Mammary epithelial cell (primary cell): ENCODE data around the gene FLRT3.

ENCODE experiments used
- EZH2 ChIP-seq: IDR thresholded peaks from 2 replicates; pipeline ENCODE4 v1.6.1; 2012; ENCODE audit warnings: low read length, inconsistent platforms, borderline replicate concordance
- TF ChIP-seq, protein P1 (sequence below), 2 donors: IDR thresholded peaks in 1 of 2; conservative IDR thresholded peaks in 1 of 2; 2 replicates each; pipeline ENCODE4 v1.5.1; 2011 to 2012; ENCODE audit warnings: inconsistent platforms in 2 of 2, low read length in 2 of 2, mild to moderate bottlenecking in 2 of 2, control low read depth in 1 of 2, low read depth in 1 of 2; ENCODE audit not compliant: insufficient read depth in 1 of 2; ENCODE audit errors: extremely low read depth in 1 of 2

DNA sequence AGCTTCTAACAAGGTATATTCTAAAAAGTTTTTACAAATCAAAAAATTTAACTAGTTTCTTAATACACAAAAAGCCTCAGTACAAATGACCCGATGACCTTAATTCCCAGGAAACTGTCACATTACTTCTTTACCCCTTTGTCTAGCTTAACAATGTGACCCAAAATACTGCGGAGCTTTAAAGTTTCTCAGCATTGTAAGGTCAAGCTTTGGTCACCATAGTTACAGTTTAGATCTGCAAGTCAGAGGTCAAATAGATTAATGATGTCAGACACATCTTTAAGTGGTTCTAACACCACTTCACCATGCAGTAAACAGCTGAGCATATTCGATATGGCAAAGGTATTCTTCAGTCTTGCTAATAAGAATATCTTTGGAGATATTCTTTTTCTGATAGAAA lies 36.8 kb upstream of the FLRT3 start:
- no peak for TF ChIP-seq EZH2
- TF ChIP-seq, protein P1, sequence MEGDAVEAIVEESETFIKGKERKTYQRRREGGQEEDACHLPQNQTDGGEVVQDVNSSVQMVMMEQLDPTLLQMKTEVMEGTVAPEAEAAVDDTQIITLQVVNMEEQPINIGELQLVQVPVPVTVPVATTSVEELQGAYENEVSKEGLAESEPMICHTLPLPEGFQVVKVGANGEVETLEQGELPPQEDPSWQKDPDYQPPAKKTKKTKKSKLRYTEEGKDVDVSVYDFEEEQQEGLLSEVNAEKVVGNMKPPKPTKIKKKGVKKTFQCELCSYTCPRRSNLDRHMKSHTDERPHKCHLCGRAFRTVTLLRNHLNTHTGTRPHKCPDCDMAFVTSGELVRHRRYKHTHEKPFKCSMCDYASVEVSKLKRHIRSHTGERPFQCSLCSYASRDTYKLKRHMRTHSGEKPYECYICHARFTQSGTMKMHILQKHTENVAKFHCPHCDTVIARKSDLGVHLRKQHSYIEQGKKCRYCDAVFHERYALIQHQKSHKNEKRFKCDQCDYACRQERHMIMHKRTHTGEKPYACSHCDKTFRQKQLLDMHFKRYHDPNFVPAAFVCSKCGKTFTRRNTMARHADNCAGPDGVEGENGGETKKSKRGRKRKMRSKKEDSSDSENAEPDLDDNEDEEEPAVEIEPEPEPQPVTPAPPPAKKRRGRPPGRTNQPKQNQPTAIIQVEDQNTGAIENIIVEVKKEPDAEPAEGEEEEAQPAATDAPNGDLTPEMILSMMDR (conservative IDR thresholded peaks at IDR 0.05 in 1 of 2, IDR thresholded peaks at IDR 0.05 in 1 of 2; ENCODE audit: extremely low read depth in 1 of 2, insufficient read depth in 1 of 2, low read depth in 1 of 2, low read length in 2 of 2): no peak
